ENCODE results near the gene FCSK.

- TF ChIP-seq CTCF (IDR thresholded peaks at IDR 0.05) (no peak), POLR2A (IDR thresholded peaks at IDR 0.05) (no peak)
These were observed 19.7 kb upstream of the FCSK start for GRCh38 chr16:70434484-70435260.

All from testis (tissue), 2 donors.